22Rv1 (cell line): ENCODE data around the gene LSS.

Experiments used
- CTCF ChIP-seq: fragments of 450-650 bp; IDR thresholded peaks from 2 replicates; pipeline ENCODE4 v1.5.1; 2017; ENCODE audit warnings: mild to moderate bottlenecking
- ZFX ChIP-seq: fragments of 450-650 bp; IDR thresholded peaks from 2 replicates; pipeline ENCODE4 v1.6.1; 2017; ENCODE audit warnings: antibody characterized with exemption, borderline replicate concordance

DNA sequence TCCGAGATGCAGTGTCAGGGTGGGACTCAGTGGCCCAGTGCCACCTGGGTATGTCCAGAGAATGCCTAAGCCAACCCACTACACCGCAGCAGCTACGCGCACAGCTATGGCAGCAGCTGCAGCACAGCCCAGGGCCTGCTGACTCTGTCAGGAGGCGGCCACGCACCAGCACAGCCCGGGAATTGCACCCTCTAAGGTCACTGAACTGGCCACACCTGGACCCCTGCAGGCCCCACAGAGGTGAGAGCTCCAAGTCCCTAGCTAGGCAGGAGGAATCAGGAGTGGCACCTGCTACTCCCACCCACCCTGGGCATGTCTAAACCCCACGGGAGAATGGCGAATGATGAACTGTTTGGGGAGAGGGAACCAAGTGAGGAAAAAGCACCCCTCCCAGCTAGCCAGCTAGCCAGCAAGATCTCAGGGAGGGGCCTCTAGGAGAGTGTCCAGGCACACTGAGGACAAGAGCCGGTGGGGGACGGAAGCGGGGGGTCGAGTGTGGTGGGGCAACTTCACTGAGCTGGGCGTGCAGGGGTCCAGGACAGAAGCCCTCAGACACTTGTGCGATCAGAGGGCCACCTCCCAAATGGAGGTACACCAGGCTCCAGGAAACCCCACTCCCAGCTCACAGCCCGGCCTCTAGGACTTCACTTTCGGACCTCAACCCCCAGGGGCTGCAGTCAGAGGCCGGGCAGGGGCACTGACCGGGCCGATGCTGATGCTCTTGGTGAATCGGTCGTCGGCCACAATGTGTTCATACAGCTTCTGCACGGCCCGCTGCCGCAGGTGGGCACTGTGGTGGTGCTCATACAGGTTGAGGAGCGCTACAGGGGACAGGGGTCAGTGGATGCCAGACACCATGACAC is 13.9 kb downstream of the LSS start:
- TF ChIP-seq CTCF (no peak), ZFX (no peak)
